Measurements from ENCODE around the gene LRRC8C.

The LRRC8C gene

DNA sequence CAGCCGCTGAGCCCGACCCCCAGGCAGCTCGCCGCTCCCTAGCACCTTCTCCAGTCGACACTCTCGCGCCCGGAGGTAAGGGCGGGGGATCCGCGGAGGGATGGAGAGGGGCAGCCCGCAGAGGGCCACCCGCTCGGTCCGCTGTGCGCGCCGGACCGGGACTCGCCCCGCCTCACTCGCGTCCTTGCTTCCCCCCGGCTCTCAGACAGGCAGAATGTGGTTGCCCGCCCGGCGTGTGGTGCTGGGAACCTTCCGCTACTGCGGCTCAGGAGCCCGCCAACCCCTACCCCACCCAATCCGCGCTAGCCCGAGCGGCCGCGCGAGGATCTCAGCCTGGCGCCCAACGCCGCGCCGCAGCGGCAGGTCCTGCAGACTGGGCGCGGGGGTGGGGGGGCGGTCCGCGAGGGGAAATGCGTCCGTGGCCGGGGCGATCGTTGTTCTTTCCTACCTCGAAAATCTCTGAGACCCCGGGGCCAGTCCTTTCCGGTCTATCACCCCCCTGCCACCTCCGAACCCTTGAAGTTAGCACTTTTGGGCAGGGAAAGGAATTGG is 404 bp downstream of the LRRC8C start:
- peak; percentile 53 for DNase-seq (ENCODE audit: low read depth, low spot score)
- in situ Hi-C loops (cut with HindIII; ENCODE audit: low sequenced_read_pairs), result no loop called here

DNA sequence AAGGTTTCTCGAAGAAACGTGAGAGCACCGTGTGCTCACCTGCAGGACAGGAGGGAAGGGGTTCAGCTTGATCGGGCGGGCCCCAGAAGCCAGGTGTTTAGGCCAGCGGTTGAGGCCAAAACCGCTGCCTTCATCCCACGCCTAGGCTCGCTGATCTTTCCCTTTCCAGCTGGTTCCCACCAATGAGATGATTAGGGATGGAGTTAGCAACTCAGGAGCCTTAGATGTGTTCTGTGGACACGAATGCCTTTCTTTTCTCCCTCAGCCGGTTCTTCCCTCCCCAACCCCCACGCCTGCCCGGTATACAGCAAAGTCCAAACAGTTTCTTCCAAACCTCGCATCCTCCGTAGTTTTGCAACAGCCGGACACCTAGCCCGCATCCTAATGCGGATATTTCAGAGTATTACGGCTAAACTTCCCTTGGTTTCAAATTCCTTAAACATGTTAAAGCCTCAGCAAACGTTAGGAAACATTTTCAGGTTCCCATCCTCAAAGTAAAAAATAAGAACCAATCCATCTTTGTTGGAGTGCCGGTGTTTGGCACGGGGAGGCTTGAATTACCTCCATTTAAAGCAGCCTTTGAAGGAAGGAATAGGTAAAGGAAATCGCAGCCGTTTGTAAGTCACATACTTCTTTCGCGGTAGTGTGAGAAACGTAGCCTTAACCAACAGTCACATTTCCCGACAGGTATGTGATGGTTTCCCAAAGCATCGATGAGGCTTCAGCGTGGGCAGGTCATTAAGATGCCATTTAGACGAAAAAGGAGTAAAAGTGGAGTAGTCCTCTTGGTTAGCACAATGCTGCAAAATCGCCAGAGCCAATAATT is 1.1 kb downstream of the LRRC8C start:
- H3K4me3 ChIP-seq (ENCODE audit: low read depth, low read length), result peak overlapping the region; percentile 85
- TF ChIP-seq, protein P1, sequence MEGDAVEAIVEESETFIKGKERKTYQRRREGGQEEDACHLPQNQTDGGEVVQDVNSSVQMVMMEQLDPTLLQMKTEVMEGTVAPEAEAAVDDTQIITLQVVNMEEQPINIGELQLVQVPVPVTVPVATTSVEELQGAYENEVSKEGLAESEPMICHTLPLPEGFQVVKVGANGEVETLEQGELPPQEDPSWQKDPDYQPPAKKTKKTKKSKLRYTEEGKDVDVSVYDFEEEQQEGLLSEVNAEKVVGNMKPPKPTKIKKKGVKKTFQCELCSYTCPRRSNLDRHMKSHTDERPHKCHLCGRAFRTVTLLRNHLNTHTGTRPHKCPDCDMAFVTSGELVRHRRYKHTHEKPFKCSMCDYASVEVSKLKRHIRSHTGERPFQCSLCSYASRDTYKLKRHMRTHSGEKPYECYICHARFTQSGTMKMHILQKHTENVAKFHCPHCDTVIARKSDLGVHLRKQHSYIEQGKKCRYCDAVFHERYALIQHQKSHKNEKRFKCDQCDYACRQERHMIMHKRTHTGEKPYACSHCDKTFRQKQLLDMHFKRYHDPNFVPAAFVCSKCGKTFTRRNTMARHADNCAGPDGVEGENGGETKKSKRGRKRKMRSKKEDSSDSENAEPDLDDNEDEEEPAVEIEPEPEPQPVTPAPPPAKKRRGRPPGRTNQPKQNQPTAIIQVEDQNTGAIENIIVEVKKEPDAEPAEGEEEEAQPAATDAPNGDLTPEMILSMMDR (IDR thresholded peaks at IDR 0.05; ENCODE audit: low read depth, low read length), result no peak
- in situ Hi-C loops (cut with HindIII; ENCODE audit: low sequenced_read_pairs), result no loop called here
- peak; percentile 51 for DNase-seq (ENCODE audit: low read depth, low spot score)

More for the DNA sequence above, 404 bp downstream of the LRRC8C start:
- peak overlapping the region; percentile 85 for H3K4me3 ChIP-seq (ENCODE audit: low read depth, low read length)
- TF ChIP-seq, protein P1 (IDR thresholded peaks at IDR 0.05; ENCODE audit: low read depth, low read length), result no peak

- TF ChIP-seq, protein P1 (IDR thresholded peaks at IDR 0.05; ENCODE audit: low read depth, low read length), result no peak
- peak; percentile 78 for DNase-seq (ENCODE audit: low read depth, low spot score)
- in situ Hi-C loops (cut with HindIII; ENCODE audit: low sequenced_read_pairs), result no loop called here
- no peak overlapping the region for H3K4me3 ChIP-seq (ENCODE audit: low read depth, low read length)
Observed at GRCh38 chr1:89635825-89636815, 3.2 kb downstream of the LRRC8C start.

GRCh38 chr1:89637496-89637895 is 4.6 kb downstream of the LRRC8C start:
- DNase-seq (ENCODE audit: low read depth, low spot score), result no peak
- in situ Hi-C loops (cut with HindIII; ENCODE audit: low sequenced_read_pairs), result no loop called here
- H3K4me3 ChIP-seq (ENCODE audit: low read depth, low read length), result no peak overlapping the region
- TF ChIP-seq, protein P1 (IDR thresholded peaks at IDR 0.05; ENCODE audit: low read depth, low read length), result no peak

DNA sequence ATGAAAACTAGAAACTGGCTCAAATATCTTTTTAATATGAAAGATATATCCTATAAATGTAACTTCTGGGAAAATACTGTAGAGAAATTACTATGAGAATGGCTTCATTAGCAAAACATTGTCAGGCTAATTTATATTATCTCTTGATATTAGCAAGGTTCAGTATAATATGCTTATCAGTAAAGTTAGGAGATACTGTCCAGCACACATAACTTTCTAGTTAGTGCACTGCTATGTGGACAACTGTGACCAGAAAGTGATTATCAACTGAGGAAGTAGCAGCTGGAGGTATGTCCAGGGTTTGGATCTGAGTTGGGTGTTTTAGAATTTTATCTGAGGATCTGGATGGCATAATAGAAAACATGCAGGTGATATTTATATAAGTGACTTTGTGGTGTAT is 7.5 kb downstream of the LRRC8C start:
- TF ChIP-seq, protein P1 (IDR thresholded peaks at IDR 0.05; ENCODE audit: low read depth, low read length), result no peak
- DNase-seq (ENCODE audit: low read depth, low spot score), result no peak
- in situ Hi-C loops (cut with HindIII; ENCODE audit: low sequenced_read_pairs), result no loop called here
- H3K4me3 ChIP-seq (ENCODE audit: low read depth, low read length), result no peak overlapping the region

DNA sequence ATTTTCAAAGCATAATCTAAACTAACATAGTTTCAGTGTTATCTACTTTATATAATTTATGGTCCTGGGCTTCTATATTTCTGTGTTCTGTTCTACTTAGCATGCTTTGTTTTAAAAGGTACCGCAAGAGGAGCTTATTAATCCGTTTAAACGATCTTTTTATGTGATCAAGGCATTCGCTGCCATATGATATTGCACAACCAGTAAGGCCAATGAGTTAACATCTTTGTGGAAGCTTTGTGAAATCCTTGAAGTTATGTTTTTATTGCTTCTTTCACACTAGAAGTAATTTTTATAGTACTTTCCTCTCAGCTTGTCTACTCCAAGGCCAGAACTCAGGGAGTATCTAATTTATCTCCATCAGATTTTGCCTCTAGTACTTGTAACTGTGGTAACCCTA is 8.9 kb downstream of the LRRC8C start:
- in situ Hi-C loops (cut with HindIII; ENCODE audit: low sequenced_read_pairs), result no loop called here
- DNase-seq (ENCODE audit: low read depth, low spot score), result no peak

More for the DNA sequence above, 8.9 kb downstream of the LRRC8C start:
- no peak overlapping the region for H3K4me3 ChIP-seq (ENCODE audit: low read depth, low read length)
- TF ChIP-seq, protein P1 (IDR thresholded peaks at IDR 0.05; ENCODE audit: low read depth, low read length), result no peak
